SIG-M5 treated with dmso at 0.1 percent for 504 hours (cell line): ENCODE data around the gene CTNNA3.

Experiments used
- DNase-seq: peaks from one replicate; lab custom pipeline; 2025; ENCODE audit not compliant: unreplicated experiment; lab: John Stamatoyannopoulos, UW

The CTNNA3 gene

GRCh38 chr10:66886848-66887247 is 809.1 kb downstream of the CTNNA3 start:
- DNase-seq, result no peak

GRCh38 chr10:66882271-66882670 is 813.7 kb downstream of the CTNNA3 start:
- no peak for DNase-seq

- DNase-seq, result no peak
Observed at GRCh38 chr10:66881814-66882213, 814.2 kb downstream of the CTNNA3 start.

GRCh38 chr10:66880826-66881225 is 815.2 kb downstream of the CTNNA3 start:
- no peak for DNase-seq

- DNase-seq, result no peak
Observed at GRCh38 chr10:66880292-66880691, 815.7 kb downstream of the CTNNA3 start.

- DNase-seq, result no peak
Observed at GRCh38 chr10:66877361-66877760, 818.6 kb downstream of the CTNNA3 start.

- no peak for DNase-seq
Observed at GRCh38 chr10:66869635-66870034, 826.4 kb downstream of the CTNNA3 start.

GRCh38 chr10:66862687-66863258 is 833.2 kb downstream of the CTNNA3 start:
- no peak for DNase-seq

GRCh38 chr10:66860376-66860945 is 835.5 kb downstream of the CTNNA3 start:
- DNase-seq, result no peak

GRCh38 chr10:66852811-66853210 is 843.2 kb downstream of the CTNNA3 start:
- DNase-seq, result no peak

- no peak for DNase-seq
Observed at GRCh38 chr10:66848856-66849255, 847.1 kb downstream of the CTNNA3 start.

- no peak for DNase-seq
Observed at GRCh38 chr10:66844176-66844942, 851.6 kb downstream of the CTNNA3 start.

- DNase-seq, result no peak
Observed at GRCh38 chr10:66843396-66843795, 852.6 kb downstream of the CTNNA3 start.

- DNase-seq, result no peak
Observed at GRCh38 chr10:66842867-66843266, 853.1 kb downstream of the CTNNA3 start.

- DNase-seq, result no peak
Observed at GRCh38 chr10:66842371-66842770, 853.6 kb downstream of the CTNNA3 start.

- DNase-seq, result no peak
Observed at GRCh38 chr10:66838656-66839055, 857.3 kb downstream of the CTNNA3 start.

- DNase-seq, result no peak
Observed at GRCh38 chr10:66837990-66838389, 858.0 kb downstream of the CTNNA3 start.

GRCh38 chr10:66837335-66837734 is 858.7 kb downstream of the CTNNA3 start:
- no peak for DNase-seq

GRCh38 chr10:66836771-66837170 is 859.2 kb downstream of the CTNNA3 start:
- DNase-seq, result no peak

GRCh38 chr10:66836057-66836456 is 859.9 kb downstream of the CTNNA3 start:
- no peak for DNase-seq

- no peak for DNase-seq
Observed at GRCh38 chr10:66835400-66835799, 860.6 kb downstream of the CTNNA3 start.

GRCh38 chr10:66834802-66835201 is 861.2 kb downstream of the CTNNA3 start:
- DNase-seq, result no peak
